Retinal pigment epithelial cell (primary cell): ENCODE measurements around the gene CTR9.

Source experiments
- DNase-seq: peaks from one replicate; pipeline ENCODE4 v3.0.0-alpha.2; 2010; ENCODE audit warnings: low read depth
- H3K4me3 ChIP-seq: 2 replicates; pipeline ENCODE4 v1.5.1; 2011; ENCODE audit warnings: mild to moderate bottlenecking, low read length, control low read depth, moderate library complexity
- TF ChIP-seq, protein P1 (sequence below): conservative IDR thresholded peaks from 2 replicates; pipeline ENCODE4 v1.5.1; 2011; ENCODE audit warnings: low read depth, low read length, control low read depth, inconsistent platforms

CTR9 gene

DNA sequence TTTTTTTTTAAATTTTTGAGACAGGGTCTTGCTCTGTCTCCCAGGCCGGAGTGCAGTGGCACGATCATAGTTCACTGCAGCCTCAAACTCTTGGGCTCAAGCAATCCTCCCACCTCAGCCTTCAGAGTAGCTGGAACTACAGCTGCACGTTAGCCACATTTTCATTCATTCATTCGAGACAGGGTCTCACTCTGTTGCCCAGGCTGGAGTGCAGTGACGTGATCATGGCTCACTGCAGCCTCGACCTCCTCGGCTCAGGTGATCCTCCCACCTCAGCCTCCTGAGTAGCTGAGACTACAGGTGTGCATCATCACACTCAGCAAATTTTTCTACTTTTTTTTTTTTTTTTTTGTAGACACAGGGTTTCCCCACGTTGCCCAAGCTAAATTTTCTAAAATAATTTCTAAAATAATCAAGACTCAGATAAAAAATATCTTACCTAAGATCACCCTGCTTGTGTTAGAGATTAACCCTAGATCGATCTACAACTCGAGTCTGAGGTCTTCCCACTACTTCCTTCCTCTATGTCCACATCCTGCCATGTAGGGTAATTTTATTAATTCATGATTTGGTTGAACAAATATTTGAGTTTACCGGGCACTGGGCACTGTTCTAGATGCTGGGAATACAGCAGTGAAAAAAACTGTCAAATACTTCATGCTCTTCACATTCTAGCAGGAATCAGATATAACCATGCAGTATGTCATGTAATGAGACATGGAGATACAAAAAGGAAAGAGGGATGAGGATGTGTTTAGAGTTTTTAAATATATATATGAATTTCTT is 42.6 kb downstream of the CTR9 start:
- no peak for DNase-seq
- no peak overlapping the region for H3K4me3 ChIP-seq
- TF ChIP-seq, protein P1, sequence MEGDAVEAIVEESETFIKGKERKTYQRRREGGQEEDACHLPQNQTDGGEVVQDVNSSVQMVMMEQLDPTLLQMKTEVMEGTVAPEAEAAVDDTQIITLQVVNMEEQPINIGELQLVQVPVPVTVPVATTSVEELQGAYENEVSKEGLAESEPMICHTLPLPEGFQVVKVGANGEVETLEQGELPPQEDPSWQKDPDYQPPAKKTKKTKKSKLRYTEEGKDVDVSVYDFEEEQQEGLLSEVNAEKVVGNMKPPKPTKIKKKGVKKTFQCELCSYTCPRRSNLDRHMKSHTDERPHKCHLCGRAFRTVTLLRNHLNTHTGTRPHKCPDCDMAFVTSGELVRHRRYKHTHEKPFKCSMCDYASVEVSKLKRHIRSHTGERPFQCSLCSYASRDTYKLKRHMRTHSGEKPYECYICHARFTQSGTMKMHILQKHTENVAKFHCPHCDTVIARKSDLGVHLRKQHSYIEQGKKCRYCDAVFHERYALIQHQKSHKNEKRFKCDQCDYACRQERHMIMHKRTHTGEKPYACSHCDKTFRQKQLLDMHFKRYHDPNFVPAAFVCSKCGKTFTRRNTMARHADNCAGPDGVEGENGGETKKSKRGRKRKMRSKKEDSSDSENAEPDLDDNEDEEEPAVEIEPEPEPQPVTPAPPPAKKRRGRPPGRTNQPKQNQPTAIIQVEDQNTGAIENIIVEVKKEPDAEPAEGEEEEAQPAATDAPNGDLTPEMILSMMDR: no peak

DNA sequence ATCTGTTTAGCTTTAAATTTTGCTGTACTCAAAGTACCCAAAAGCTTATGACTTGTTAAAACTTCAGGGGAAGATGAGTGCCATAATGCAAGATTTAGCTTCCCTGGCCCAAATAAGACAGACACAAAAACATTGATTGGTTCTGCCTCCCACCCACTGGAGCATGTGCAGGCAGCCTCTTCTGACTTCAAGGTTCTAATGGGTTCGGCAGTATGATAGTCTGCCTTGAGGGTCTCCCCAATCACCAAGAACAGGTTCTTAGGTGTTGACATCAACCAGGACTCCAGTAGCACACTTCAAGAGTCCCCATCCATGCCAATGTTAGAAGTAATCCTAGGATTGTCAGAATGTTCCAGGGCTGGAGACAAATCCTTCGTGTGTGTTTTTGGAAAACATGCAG is 45.1 kb downstream of the CTR9 start:
- DNase-seq: no peak
- TF ChIP-seq, protein P1: no peak
- H3K4me3 ChIP-seq: no peak overlapping the region

- TF ChIP-seq, protein P1: no peak
- no peak overlapping the region for H3K4me3 ChIP-seq
- no peak for DNase-seq
These were observed 46.0 kb downstream of the CTR9 start for GRCh38 chr11:10797001-10797400.

DNA sequence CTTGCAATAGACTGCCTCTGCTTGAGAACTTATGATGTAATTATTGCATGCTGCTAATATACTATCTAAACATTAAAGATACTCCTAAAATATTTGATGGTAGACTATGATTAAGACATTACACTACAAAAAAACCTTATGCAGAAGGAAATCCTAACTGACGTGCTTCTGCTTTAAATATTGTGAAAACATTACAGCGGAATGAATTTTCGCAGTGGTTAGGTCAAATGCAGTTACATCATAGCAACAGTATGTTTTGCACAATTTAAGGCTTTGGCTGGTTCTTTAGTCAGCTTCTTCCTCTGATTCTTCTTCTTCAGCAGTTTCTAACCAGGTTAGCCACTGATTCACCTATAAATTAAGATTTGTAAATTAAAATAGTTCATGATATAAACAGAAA is 46.5 kb downstream of the CTR9 start:
- no peak for DNase-seq
- TF ChIP-seq, protein P1: no peak
- H3K4me3 ChIP-seq: no peak overlapping the region

- no peak for DNase-seq
- TF ChIP-seq, protein P1: no peak
- no peak overlapping the region for H3K4me3 ChIP-seq
These were observed 47.4 kb downstream of the CTR9 start for GRCh38 chr11:10798330-10798928.

DNA sequence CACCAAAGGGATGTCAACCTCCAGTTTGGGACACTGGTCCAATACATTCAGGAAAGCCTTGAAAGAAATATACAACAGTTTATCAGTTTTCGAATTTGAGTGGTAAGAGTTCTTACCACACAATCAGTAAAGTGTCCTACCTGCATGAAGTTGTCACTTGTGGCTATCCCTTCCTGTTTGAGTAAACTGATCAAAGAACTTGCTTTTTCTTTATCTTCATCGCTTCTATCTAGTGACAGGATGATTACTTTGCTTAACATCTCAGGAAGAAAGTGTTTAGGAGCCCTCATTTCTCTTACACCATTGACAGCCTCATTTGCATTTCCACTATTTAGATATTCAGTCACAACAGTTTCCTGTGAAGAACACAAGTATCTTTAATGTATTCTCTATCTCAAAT is 49.2 kb downstream of the CTR9 start:
- H3K4me3 ChIP-seq: no peak overlapping the region
- TF ChIP-seq, protein P1: no peak

GRCh38 chr11:10803676-10804075 is 52.6 kb downstream of the CTR9 start:
- TF ChIP-seq, protein P1: no peak
- no peak overlapping the region for H3K4me3 ChIP-seq
- DNase-seq: no peak

More for the DNA sequence above, 49.2 kb downstream of the CTR9 start:
- no peak for DNase-seq
